ENCODE measurements around the gene MNS1. TPM values are rescaled to one million over a fixed set of nuclear protein-coding genes. Genes with fewer than 3 reads are reported as not detected.

MNS1 gene
- total and polyA plus RNA-seq, 2 of the 13 experiments (the other 11 are each of a cell fraction or from before 2014, with no cell fraction given), result 0.22 to 1.7 TPM

GRCh38 chr15:56492791-56493555 is 28.0 kb upstream of the MNS1 start:
- no peak for FAIRE-seq
- Histone ChIP-seq H2AFZ (ENCODE audit: low read length) (no peak overlapping the region), H3K36me3 (replicated peaks in 1 of 2; ENCODE audit: control insufficient read depth in 1 of 2, insufficient read depth in 2 of 2, low read length in 2 of 2) (no peaks in the 10 kb centered on the region), H4K20me1 (ENCODE audit: insufficient read depth, low read length) (no peaks in the 10 kb centered on the region), H3K9me3 (ENCODE audit: low read length) (no peaks in the 10 kb centered on the region), H3K27ac (ENCODE audit: extremely low read length, insufficient read depth, low read length) (no peak overlapping the region), H3K9ac (ENCODE audit: insufficient read depth, low read depth, low read length) (no peak overlapping the region), H3K27me3 (ENCODE audit: control insufficient read depth in 1 of 2, insufficient read depth in 2 of 2, low read length in 2 of 2) (no peaks in the 10 kb centered on the region), H3K4me2 (ENCODE audit: low read depth, low read length) (no peak overlapping the region), H3K79me2 (ENCODE audit: insufficient read depth, low read length) (no peaks in the 10 kb centered on the region), H3K4me1 (ENCODE audit: insufficient read depth, low read length) (peaks cover 11% of the 10 kb centered on the region), H3K4me3 (replicated peaks in 1 of 3; ENCODE audit: insufficient read depth in 1 of 3, low read depth in 2 of 3, low read length in 3 of 3) (no peak overlapping the region)
- no peak for ATAC-seq
- WGBS (ENCODE audit: low lambda C conversion rate), result 21% methylated on average over 4 of the region's 4 CpGs
- TF ChIP-seq ZNF180 (CRISPR knock-in tag; IDR thresholded peaks at IDR 0.05; ENCODE audit: borderline replicate concordance, low read depth), result no peak
- no peak for TF ChIP-seq HOMEZ (CRISPR knock-in tag; IDR thresholded peaks at IDR 0.05; ENCODE audit: low read depth)
- no peak for TF ChIP-seq TCF12 (IDR thresholded peaks at IDR 0.05)
- no peak for TF ChIP-seq TCF12 (CRISPR knock-in tag; IDR thresholded peaks at IDR 0.05)
- no peak for TF ChIP-seq JUNB (CRISPR knock-in tag; IDR thresholded peaks at IDR 0.05; ENCODE audit: borderline replicate concordance)
- no peak for TF ChIP-seq RBFOX2 (IDR thresholded peaks at IDR 0.05; ENCODE audit: low read depth, low read length)
- no peak for TF ChIP-seq TFAP4 (IDR thresholded peaks at IDR 0.05; ENCODE audit: borderline replicate concordance, low read depth)
- no peak for TF ChIP-seq ZBTB7A (CRISPR knock-in tag; IDR thresholded peaks at IDR 0.05)
- CTCF ChIA-PET (ENCODE audit: low intra/inter-chr PET ratio, low total read pairs), result no interaction called here
- POLR2A ChIA-PET, result no interaction called here
- DNase-seq (ENCODE audit: low spot score), result no peak
- intact Hi-C loops (cut with micrococcal nuclease; ENCODE audit: unreplicated experiment), result loop anchor here (10.0 kb wide), 3 partner anchors 242 to 722 kb away; partner anchors contain the start of gene ZNF280D
- no TSS peak for BruUV-seq (replicated peaks)
- in situ Hi-C loops (cut with HindIII; ENCODE audit: extremely low pct_ligation_motif_present, low pct_unique_long_range_greater_than_20kb), result loop anchor here (10.0 to 25.0 kb wide), 4 partner anchors 372 to 1044 kb away; no protein-coding TSS in a partner anchor
